Measurements from ENCODE around the gene NFKBIB. TPM values are rescaled to one million over a fixed set of nuclear protein-coding genes. Genes with fewer than 3 reads are reported as not detected.

NFKBIB gene
- total and polyA plus RNA-seq, 2 of the 8 experiments (the other 6 are each of a cell fraction or from before 2014, with no cell fraction given) = 37.3 to 44.1 TPM

DNA sequence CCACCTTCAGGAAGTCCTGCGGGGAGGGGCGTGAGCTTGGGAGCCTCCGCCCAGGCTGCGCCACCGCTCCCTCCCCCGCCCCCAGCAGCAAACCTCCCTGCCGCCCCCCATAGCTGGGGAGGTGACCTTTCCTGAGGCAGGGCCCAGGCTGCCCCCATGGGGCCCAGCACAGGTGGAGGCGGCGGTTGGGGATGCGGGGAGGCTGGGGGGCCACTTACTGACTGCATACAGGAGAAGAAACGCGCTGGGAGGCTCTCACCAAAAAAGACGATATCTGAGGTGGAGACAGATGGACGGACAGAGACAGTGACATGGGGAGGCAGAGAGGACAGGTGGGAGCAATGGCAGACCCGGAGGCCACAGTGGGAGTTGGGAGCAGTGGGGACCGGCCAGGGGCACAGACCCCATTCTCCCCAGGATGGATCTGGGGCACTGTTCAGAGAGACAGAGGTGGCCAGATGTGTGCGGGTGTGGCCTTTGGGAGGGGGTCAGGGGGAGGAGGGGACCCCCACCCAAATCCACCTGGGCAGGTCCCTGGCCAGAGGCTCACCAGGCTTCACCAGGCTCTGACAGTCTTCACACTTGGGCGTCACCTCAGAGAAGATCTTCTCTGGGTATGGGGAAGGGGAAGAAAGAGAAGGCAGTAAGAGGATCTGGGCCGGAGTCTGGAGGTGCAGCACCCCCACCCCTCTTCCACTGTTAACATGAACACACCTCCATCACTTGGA lies 18.7 kb upstream of the NFKBIB start (continued):
- TF ChIP-seq RAD21 (IDR thresholded peaks at IDR 0.05 in 1 of 2, conservative IDR thresholded peaks at IDR 0.05 in 1 of 2; ENCODE audit: low read depth in 2 of 2, low read length in 2 of 2) (no peak), FOSL1 (IDR thresholded peaks at IDR 0.05; ENCODE audit: insufficient read depth, low read depth, low read length) (no peak), BACH1 (IDR thresholded peaks at IDR 0.05; ENCODE audit: low read length) (no peak), SUZ12 (IDR thresholded peaks at IDR 0.05; ENCODE audit: low read length) (no peak), CTCF (IDR thresholded peaks at IDR 0.05; ENCODE audit: control extremely low read depth in 1 of 3, insufficient read depth in 1 of 3, low read depth in 1 of 3, low read length in 3 of 3) (no peak), MAX (IDR thresholded peaks at IDR 0.05) (no peak), MAFK (IDR thresholded peaks at IDR 0.05; ENCODE audit: low read depth, low read length) (no peak), TEAD4 (IDR thresholded peaks at IDR 0.05; ENCODE audit: low read depth, low read length) (no peak)
- TF ChIP-seq, protein P1, sequence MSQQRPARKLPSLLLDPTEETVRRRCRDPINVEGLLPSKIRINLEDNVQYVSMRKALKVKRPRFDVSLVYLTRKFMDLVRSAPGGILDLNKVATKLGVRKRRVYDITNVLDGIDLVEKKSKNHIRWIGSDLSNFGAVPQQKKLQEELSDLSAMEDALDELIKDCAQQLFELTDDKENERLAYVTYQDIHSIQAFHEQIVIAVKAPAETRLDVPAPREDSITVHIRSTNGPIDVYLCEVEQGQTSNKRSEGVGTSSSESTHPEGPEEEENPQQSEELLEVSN (IDR thresholded peaks at IDR 0.05) = no peak

Data from H1 (cell line).